Choroid plexus epithelial cell (primary cell): Measurements from ENCODE around the gene LRFN3.
A peak's percentile ranks its signal among the peaks of the same experiment; 100 is the strongest.

Experiments used
- DNase-seq: peaks from one replicate; pipeline ENCODE4 v3.0.0-alpha.2; 2010; ENCODE audit warnings: low read depth
- H3K4me3 ChIP-seq: 2 replicates; pipeline ENCODE4 v1.5.1; 2011; ENCODE audit warnings: low read depth, mild to moderate bottlenecking, control low read depth, low read length, moderate library complexity
- CTCF ChIP-seq: conservative IDR thresholded peaks from 2 replicates; pipeline ENCODE4 v1.5.1; 2011; ENCODE audit warnings: low read depth, mild to moderate bottlenecking, control low read depth, inconsistent platforms, low read length, moderate library complexity

Gene LRFN3

GRCh38 chr19:35919306-35919705, 16.9 kb upstream of the LRFN3 start:
- H3K4me3 ChIP-seq = no peak overlapping the region
- TF ChIP-seq CTCF = no peak
- DNase-seq = no peak

DNA sequence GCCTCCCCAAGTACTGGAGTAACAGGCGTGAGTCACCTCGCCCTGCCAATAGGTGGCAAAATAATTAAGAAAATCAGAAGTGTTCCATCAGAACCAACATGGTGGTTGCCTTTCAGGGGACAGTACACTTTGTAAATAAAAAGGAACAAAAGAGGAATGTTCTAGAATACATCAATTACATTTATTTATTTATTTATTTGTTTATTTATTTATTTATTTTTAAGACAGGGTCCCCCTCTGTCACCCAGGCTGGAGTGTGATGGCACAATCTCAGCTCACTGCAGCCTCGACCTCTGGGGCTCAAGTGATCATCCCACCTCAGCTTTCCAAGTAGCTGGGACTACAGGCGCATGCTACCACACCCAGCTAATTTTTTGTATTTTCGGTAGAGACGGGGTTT, 15.2 kb upstream of the LRFN3 start:
- no peak for DNase-seq
- TF ChIP-seq CTCF = no peak
- no peak overlapping the region for H3K4me3 ChIP-seq

DNA sequence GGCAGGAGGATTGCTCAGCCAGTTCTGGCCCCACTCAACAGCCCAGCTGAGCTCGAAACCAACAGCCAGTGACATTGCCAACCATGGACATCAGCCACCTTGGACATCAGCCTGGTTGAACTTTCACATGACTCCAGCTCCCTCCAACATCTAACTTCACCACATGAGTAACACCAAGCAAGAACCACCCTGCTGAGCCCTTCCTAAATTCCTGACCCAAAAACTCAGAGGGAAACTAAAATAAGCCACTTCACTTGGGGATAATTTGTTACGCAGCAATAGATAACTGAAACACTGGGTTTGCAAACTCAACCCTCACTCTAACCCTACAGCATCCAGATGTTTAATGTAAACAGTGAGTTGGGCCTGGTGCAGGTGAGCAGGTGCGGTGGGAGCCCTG, 10.7 kb upstream of the LRFN3 start:
- DNase-seq = no peak
- no peak for TF ChIP-seq CTCF

GRCh38 chr19:35928507-35928906, 7.7 kb upstream of the LRFN3 start:
- no peak overlapping the region for H3K4me3 ChIP-seq
- DNase-seq = no peak
- TF ChIP-seq CTCF = no peak

More for the DNA sequence above, 10.7 kb upstream of the LRFN3 start:
- H3K4me3 ChIP-seq = no peak overlapping the region

GRCh38 chr19:35929876-35930275, 6.3 kb upstream of the LRFN3 start:
- no peak for DNase-seq
- H3K4me3 ChIP-seq = no peak overlapping the region
- TF ChIP-seq CTCF = no peak

DNA sequence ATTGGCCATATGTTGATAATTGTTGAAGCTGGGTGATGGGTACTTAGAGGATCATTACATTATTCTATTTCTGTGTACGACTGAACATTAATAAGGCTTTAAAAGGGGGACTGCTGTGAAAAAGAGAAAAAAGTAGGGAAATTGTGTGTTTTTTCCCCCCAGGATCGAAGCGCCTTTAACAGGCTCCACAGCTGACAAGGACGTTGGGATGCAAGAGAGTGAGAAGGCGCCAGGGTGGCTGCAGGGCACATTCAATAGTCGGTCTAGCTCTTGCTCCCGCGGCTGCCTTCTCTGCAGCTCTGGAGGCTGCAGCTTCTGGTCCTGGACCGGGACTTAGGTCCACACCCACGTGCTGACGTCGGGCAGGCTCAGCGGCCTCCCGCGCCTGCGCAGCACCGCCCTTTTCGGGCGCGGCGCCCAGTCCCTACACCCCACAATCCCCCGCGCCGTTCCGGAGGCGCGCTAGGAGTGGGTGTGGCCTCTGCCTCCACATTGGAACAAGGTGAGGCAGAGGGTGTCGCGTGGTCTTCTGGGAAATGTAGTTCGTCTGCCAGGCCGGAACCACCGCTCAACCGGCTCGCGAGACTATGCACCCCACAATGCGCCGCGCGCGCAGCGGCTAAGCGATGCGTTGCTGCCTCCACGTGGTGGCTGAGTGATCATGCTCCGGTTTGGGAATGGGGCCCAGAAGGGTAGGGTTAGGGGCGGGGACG, 4.9 kb upstream of the LRFN3 start:
- TF ChIP-seq CTCF = peak; percentile 88
- peak overlapping the region; percentile 50 for H3K4me3 ChIP-seq
- DNase-seq = peak; percentile 100

DNA sequence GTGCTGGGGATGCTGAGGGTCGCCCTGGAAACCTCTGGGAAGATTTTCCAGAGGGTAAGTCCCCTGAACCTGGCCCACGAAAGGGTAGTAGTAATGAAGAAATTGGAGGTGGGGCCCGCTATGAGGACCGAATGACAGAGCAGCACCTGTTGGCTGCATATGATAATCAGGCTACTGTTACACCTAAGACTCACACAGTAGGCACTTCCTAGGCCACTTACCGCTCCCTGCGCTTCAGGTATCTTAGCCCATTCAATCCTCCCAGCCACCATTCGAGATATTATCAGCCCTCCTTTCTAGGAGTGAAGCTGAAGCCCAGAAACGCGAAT, 4.3 kb upstream of the LRFN3 start:
- no peak overlapping the region for H3K4me3 ChIP-seq
- DNase-seq = no peak
- TF ChIP-seq CTCF = no peak
